Heart left ventricle (tissue), 16 donors: Measurements from ENCODE around the gene NHLRC4. TPM values are rescaled to one million over a fixed set of nuclear protein-coding genes. Genes with fewer than 3 reads are reported as not detected.

ENCODE experiments used
- ATAC-seq, 4 donors: fragments of 200-7000 bp; cut with Tn5 transposase; one replicate each; pipeline ENCODE4 v1.9.1; 2020 to 2022; ENCODE audit warnings: moderate library complexity in 4 of 4, mild to moderate bottlenecking in 3 of 4, moderate number of reproducible peaks in 1 of 4
- DNase-seq, 5 donors: peaks; one replicate each; pipeline ENCODE4 v3.0.0-alpha.2; 2020
- H3K27ac ChIP-seq, 12 donors: fragments of 200-600 bp; sonication (generic) in 4 of 12; one replicate each; pipeline versions ENCODE4 v1.5.0 to v1.8.0; 2016 to 2022; ENCODE audit warnings: mild to moderate bottlenecking in 2 of 12
- H3K27me3 ChIP-seq, 9 donors: fragments of 200-600 bp; sonication (generic) in 2 of 9; one replicate each; pipeline versions ENCODE4 v1.5.1 to v1.8.0; 2016 to 2022; ENCODE audit warnings: mild to moderate bottlenecking in 3 of 9
- H3K36me3 ChIP-seq, 9 donors: fragments of 200-600 bp; sonication (generic) in 2 of 9; one replicate each; pipeline versions ENCODE4 v1.5.0 to v1.8.0; 2018 to 2022; ENCODE audit warnings: mild to moderate bottlenecking in 2 of 9
- H3K4me1 ChIP-seq, 12 donors: fragments of 200-600 bp; sonication (generic) in 4 of 12; one replicate each; pipeline versions ENCODE4 v1.5.0 to v1.8.0; 2016 to 2022; ENCODE audit warnings: mild to moderate bottlenecking in 3 of 12
- H3K4me3 ChIP-seq, 12 donors: fragments of 200-600 bp; sonication (generic) in 4 of 12; one replicate each; pipeline versions ENCODE4 v1.5.0 to v1.8.0; 2017 to 2022; ENCODE audit warnings: mild to moderate bottlenecking in 9 of 12, moderate library complexity in 4 of 12
- H3K9me3 ChIP-seq, 12 donors: fragments of 200-600 bp; sonication (generic) in 4 of 12; one replicate each; pipeline versions ENCODE4 v1.5.0 to v1.8.0; 2016 to 2022; ENCODE audit warnings: mild to moderate bottlenecking in 1 of 12
- CTCF ChIP-seq, 12 donors: fragments of 200-600 bp; sonication (generic) in 4 of 12; IDR thresholded peaks; one replicate each; pipeline versions ENCODE4 v1.5.0 to v1.8.0; 2018 to 2022; ENCODE audit warnings: antibody characterized with exemption in 12 of 12, mild to moderate bottlenecking in 5 of 12
- POLR2A ChIP-seq, 2 donors: fragments of 450-650 bp; IDR thresholded peaks; one replicate each; pipeline ENCODE4 v1.6.1; 2017; ENCODE audit warnings: antibody characterized with exemption in 2 of 2, mild to moderate bottlenecking in 2 of 2, moderate library complexity in 2 of 2
- WGBS, 4 donors: extraction: QIAGEN DNeasy Blood & Tissue Kit in 2 of 4; methylation state at CpG; one replicate each; pipeline versions ENCODE4 v1.1.5 to v1.1.7; 2013 to 2018; 5-methylcytosine and 5-hydroxymethylcytosine counted together
- intact Hi-C, 10 donors: fragments of 100-400 bp; cut with DNase I; formaldehyde crosslinking; loops; one replicate each; pipeline versions ENCODE4 v1.11.1 to v1.14.2; 2022
- polyA plus RNA-seq, 2 donors: library from polyadenylated mRNA; stranded (reverse); fragments of 200-250 nt; gene quantifications; one replicate each; pipeline ENCODE4 v1.2.3, GENCODE V29; 2013
- total RNA-seq, 9 donors: library from RNA; depleted of rRNA in 2 of 9; stranded (reverse); fragments of >200 nt in 2 of 9; fragmentation: NEBNext Ultra II Directional in 3 of 9; extraction: Animal tissue kit (Norgen Biotek cat#: 25700) in 3 of 9; gene quantifications; one replicate each; pipeline versions ENCODE4 v1.1.0 to v1.2.4, GENCODE V29; 2016 to 2023
- donor health status: ischemic (EF 13 %, LVEDD 7.1; RV severe dilation, severe dysfunction).
- donor health status: healthy with polysubstance abuse.
- donor health status: DM: no; HTN: yes; CAD: no.
- donor health status: DM: no; HTN: no; CAD: no.
- donor health status: ischemic (EF 25% LVEDD 6.9; RV normal size, moderate dysfunction).
- donor health status: ischemic (EF 25% LVEDD 5.7; RV mildly dilated, moderate dysfunction).
- donor health status: healthy.
- donor health status: DM: yes; HTN: yes; CAD: no.
- donor health status: ischemic (EF 35%, LVEDD 5.7; RV mildly dilated, moderate dysfunction).
- donor health status: nonischemic (EF 11% LVEDD 7.7; RV severe dilation, severe dysfunction).
- donor health status: DM: yes; HTN: yes; CAD: no.
- donor health status: PGD.
- donor health status: ischemic (EF 29% LVEDD 5.4; RV normal size, mild dysfunction).
- donor health status: nonischemic (EF 23%, LVEDD 6.1; RV moderate dilation, normal function).

The NHLRC4 gene
- total and polyA plus RNA-seq, 11 donors, result 0.23 to 0.86 (median 0.48) TPM; not detected in 1

- peaks cover 0 to under 1% (median 0%) of the 10 kb centered on the region in 9 donors for H3K36me3 ChIP-seq
- TF ChIP-seq CTCF (IDR thresholded peaks at IDR 0.05), result no peak
- no peak for TF ChIP-seq POLR2A (IDR thresholded peaks at IDR 0.05)
- DNase-seq, result no peak
- 75 to 82% (median 79%) methylated on average over 7 to 11 of the region's 11 CpGs for WGBS, 4 donors
- no peaks in the 10 kb centered on the region for H3K9me3 ChIP-seq
- intact Hi-C loops, result loop anchor here in 1 of 10 donors (1.0 kb wide), 1 partner anchor 41 kb away; the partner anchor contains the start of gene CAPN15
- H3K27me3 ChIP-seq, result peaks cover 0 to 11% (median 0%) of the 10 kb centered on the region in 9 donors
- peaks cover 0 to 46% (median 39%) of the 10 kb centered on the region in 12 donors for H3K4me1 ChIP-seq
- ATAC-seq, result no peak
- H3K4me3 ChIP-seq, result peak overlapping the region in 10 of 12 donors; percentile 68 to 98 (median 84)
- peak overlapping the region in 6 of 12 donors; percentile 74 to 90 (median 82) for H3K27ac ChIP-seq
Observed at GRCh38 chr16:568401-569258, 1.8 kb downstream of the NHLRC4 start.

GRCh38 chr16:569445-570254 lies 2.8 kb downstream of the NHLRC4 start, which contains the start of gene PIGQ:
TSS of gene PIGQ (plus strand) at chr16:569968. CDS start at chr16:574075, 4,107 bp downstream.
- ATAC-seq, result peak; percentile 28 to 77 (median 64)
- intact Hi-C loops, result loop anchor here in 1 of 10 donors (1.0 kb wide), 1 partner anchor 42 kb away; the partner anchor contains the start of gene CAPN15

GRCh38 chr16:572865-573650 lies 6.3 kb downstream of the NHLRC4 start:
- DNase-seq (no peak), ATAC-seq (no peak)
- Histone ChIP-seq H3K27ac (no peak overlapping the region), H3K36me3 (peaks cover 0 to 23% (median 17%) of the 10 kb centered on the region in 9 donors), H3K4me3 (no peak overlapping the region), H3K4me1 (peaks cover 0 to 21% (median 17%) of the 10 kb centered on the region in 12 donors), H3K27me3 (no peaks in the 10 kb centered on the region), H3K9me3 (no peaks in the 10 kb centered on the region)
- intact Hi-C loops, result no loop called here
- whole genome bisulfite sequencing, 4 donors, result 81 to 89% (median 85%) methylated on average over 22 to 27 of the region's 27 CpGs
- TF ChIP-seq POLR2A (IDR thresholded peaks at IDR 0.05) (no peak), CTCF (IDR thresholded peaks at IDR 0.05) (no peak)

More at GRCh38 chr16:569445-570254, 2.8 kb downstream of the NHLRC4 start, which contains the start of gene PIGQ:
- Histone ChIP-seq H3K9me3 (no peaks in the 10 kb centered on the region), H3K4me1 (peaks cover 0 to 46% (median 39%) of the 10 kb centered on the region in 12 donors), H3K4me3 (peak within 1 kb of the TSS; percentile 68 to 98 (median 84)), H3K36me3 (peaks cover 0 to 10% (median 5%) of the 10 kb centered on the region in 9 donors), H3K27me3 (peaks cover 0 to 1% (median 0%) of the 10 kb centered on the region in 9 donors), H3K27ac (peak within 1 kb of the TSS; percentile 47 to 90 (median 80))
- WGBS, 4 donors, result 1 to 5% (median 3%) methylated on average over 14 to 87 of the region's 87 CpGs
- DNase-seq, result peak in 4 of 5 donors; percentile 74 to 78 (median 78)
- no peak for TF ChIP-seq CTCF (IDR thresholded peaks at IDR 0.05)
- peak in 1 of 2 donors; percentile 27 for TF ChIP-seq POLR2A (IDR thresholded peaks at IDR 0.05)
